ENCODE results near the gene CFAP45.

DNA sequence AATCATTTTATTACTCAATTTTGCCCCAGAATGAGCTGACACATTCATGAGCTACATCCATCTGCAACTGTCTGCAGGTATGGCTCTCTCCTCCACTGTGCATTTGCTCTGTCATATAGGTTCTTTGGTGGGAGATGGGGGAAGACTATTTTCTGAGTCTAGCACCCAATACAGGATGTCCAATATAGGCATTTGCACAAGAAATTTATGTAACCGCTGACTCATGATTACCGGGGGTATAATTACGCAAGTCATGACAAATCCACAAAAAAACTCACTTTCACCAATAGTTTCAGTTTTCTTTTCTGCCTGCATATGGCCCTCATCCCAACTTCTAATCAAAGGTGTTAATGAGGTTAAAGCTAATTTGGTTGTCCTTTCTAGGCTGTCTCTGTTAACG lies 20.0 kb downstream of the CFAP45 start:
- TF ChIP-seq, protein P1, sequence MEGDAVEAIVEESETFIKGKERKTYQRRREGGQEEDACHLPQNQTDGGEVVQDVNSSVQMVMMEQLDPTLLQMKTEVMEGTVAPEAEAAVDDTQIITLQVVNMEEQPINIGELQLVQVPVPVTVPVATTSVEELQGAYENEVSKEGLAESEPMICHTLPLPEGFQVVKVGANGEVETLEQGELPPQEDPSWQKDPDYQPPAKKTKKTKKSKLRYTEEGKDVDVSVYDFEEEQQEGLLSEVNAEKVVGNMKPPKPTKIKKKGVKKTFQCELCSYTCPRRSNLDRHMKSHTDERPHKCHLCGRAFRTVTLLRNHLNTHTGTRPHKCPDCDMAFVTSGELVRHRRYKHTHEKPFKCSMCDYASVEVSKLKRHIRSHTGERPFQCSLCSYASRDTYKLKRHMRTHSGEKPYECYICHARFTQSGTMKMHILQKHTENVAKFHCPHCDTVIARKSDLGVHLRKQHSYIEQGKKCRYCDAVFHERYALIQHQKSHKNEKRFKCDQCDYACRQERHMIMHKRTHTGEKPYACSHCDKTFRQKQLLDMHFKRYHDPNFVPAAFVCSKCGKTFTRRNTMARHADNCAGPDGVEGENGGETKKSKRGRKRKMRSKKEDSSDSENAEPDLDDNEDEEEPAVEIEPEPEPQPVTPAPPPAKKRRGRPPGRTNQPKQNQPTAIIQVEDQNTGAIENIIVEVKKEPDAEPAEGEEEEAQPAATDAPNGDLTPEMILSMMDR (IDR thresholded peaks at IDR 0.05): no peak
- no peak for TF ChIP-seq POLR2A (IDR thresholded peaks at IDR 0.05)
